Neuronal stem cell (in vitro differentiated cells): ENCODE measurements around the gene COL5A2.

Experiments
- DNase-seq: peaks from one replicate; pipeline ENCODE4 v3.0.0-alpha.2; 2013; ENCODE audit warnings: low spot score
- H2AFZ ChIP-seq: one replicate; pipeline ENCODE4 v1.6.1; 2013; ENCODE audit warnings: mild to moderate bottlenecking, low read length, inconsistent platforms
- H2AK5ac ChIP-seq: 2 replicates; pipeline ENCODE4 v1.6.1; 2013; ENCODE audit warnings: low read depth, mild to moderate bottlenecking, inconsistent platforms, low read length, moderate library complexity, mixed read lengths
- H2BK120ac ChIP-seq: 2 replicates; pipeline ENCODE4 v1.6.1; 2013; ENCODE audit warnings: low read depth, mild to moderate bottlenecking, inconsistent platforms, low read length, moderate library complexity, mixed read lengths
- H2BK12ac ChIP-seq: one replicate; pipeline ENCODE4 v1.6.1; 2013; ENCODE audit warnings: low read length, inconsistent platforms
- H2BK15ac ChIP-seq: 2 replicates; pipeline ENCODE4 v1.6.1; 2013; ENCODE audit warnings: mild to moderate bottlenecking, low read length, inconsistent platforms, mixed read lengths
- H2BK5ac ChIP-seq: one replicate; pipeline ENCODE4 v1.6.1; 2013; ENCODE audit warnings: inconsistent platforms, mild to moderate bottlenecking, low read length, moderate library complexity
- H3K14ac ChIP-seq: one replicate; pipeline ENCODE4 v1.6.1; 2013; ENCODE audit warnings: low read length, inconsistent platforms
- H3K18ac ChIP-seq: 2 replicates; pipeline ENCODE4 v1.6.1; 2013; ENCODE audit warnings: low read length, inconsistent platforms
- H3K23ac ChIP-seq: 2 replicates; pipeline ENCODE4 v1.6.1; 2013; ENCODE audit warnings: low read depth, mild to moderate bottlenecking, mixed read lengths, low read length, inconsistent platforms; ENCODE audit not compliant: poor library complexity
- H3K27ac ChIP-seq: replicated peaks from 3 replicates; pipeline ENCODE4 v1.5.1; 2013; ENCODE audit warnings: low read length, inconsistent platforms
- H3K27me3 ChIP-seq, 3 experiments: 2 replicates each; pipeline ENCODE4 v1.6.1; 2013; ENCODE audit warnings: low read length in 3 of 3, mild to moderate bottlenecking in 2 of 3, inconsistent platforms in 1 of 3, low read depth in 1 of 3, mixed read lengths in 1 of 3, moderate library complexity in 1 of 3; ENCODE audit not compliant: control insufficient read depth in 3 of 3, insufficient read depth in 3 of 3
- H3K36me3 ChIP-seq, 2 donors: replicated peaks in 1 of 2; 2 replicates each; pipeline ENCODE4 v1.6.1; 2013; ENCODE audit warnings: low read length in 2 of 2; ENCODE audit not compliant: control insufficient read depth in 2 of 2, insufficient read depth in 2 of 2
- H3K4ac ChIP-seq: 2 replicates; pipeline ENCODE4 v1.6.1; 2013; ENCODE audit warnings: inconsistent platforms, mild to moderate bottlenecking, low read length, moderate library complexity
- H3K4me1 ChIP-seq, 2 donors: 1 replicate in 1 of 2; 2 replicates in 1 of 2; pipeline ENCODE4 v1.6.1; 2013; ENCODE audit warnings: low read length in 2 of 2, low read depth in 1 of 2; ENCODE audit not compliant: control insufficient read depth in 2 of 2, insufficient read depth in 1 of 2
- H3K4me2 ChIP-seq: one replicate; pipeline ENCODE4 v1.6.1; 2013; ENCODE audit warnings: mild to moderate bottlenecking, low read length, inconsistent platforms; ENCODE audit not compliant: insufficient read depth, poor library complexity, severe bottlenecking
- H3K4me3 ChIP-seq, 2 donors: 2 replicates each; pipeline ENCODE4 v1.5.1; 2013; ENCODE audit warnings: low read length in 2 of 2, mild to moderate bottlenecking in 2 of 2, inconsistent platforms in 1 of 2, moderate library complexity in 1 of 2
- H3K79me1 ChIP-seq: one replicate; pipeline ENCODE4 v1.6.1; 2013; ENCODE audit warnings: low read depth, mild to moderate bottlenecking, inconsistent platforms, low read length, moderate library complexity
- H3K9ac ChIP-seq: one replicate; pipeline ENCODE4 v1.6.1; 2013; ENCODE audit warnings: mild to moderate bottlenecking, low read depth, low read length, inconsistent platforms; ENCODE audit not compliant: poor library complexity
- H3K9me3 ChIP-seq, 2 donors: replicated peaks in 1 of 2; 2 replicates each; pipeline versions ENCODE3 to v1.6.1; 2013; ENCODE audit warnings: low read length in 2 of 2, mild to moderate bottlenecking in 2 of 2, inconsistent platforms in 1 of 2, low read depth in 1 of 2, mixed read lengths in 1 of 2, moderate library complexity in 1 of 2; ENCODE audit not compliant: control insufficient read depth in 2 of 2, insufficient read depth in 1 of 2
- H4K8ac ChIP-seq: one replicate; pipeline ENCODE4 v1.6.1; 2013; ENCODE audit warnings: low read depth, mild to moderate bottlenecking, inconsistent platforms, low read length, moderate library complexity
- H4K91ac ChIP-seq: one replicate; pipeline ENCODE4 v1.6.1; 2013; ENCODE audit warnings: low read length, low read depth, mild to moderate bottlenecking, inconsistent platforms; ENCODE audit not compliant: poor library complexity
- WGBS, 2 donors: extraction: QIAGEN DNeasy Blood & Tissue Kit; methylation state at CpG; one replicate each; pipeline ENCODE4 v1.1.7; 2013; ENCODE audit warnings: missing lambda C conversion rate in 2 of 2, mixed read lengths in 1 of 2; ENCODE audit not compliant: insufficient read length in 2 of 2, insufficient replicate concordance in 1 of 2; ENCODE audit errors: extremely low coverage in 2 of 2; 5-methylcytosine and 5-hydroxymethylcytosine counted together

Gene COL5A2

GRCh38 chr2:189129971-189130370 lies 49.6 kb downstream of the COL5A2 start:
- Histone ChIP-seq H3K27ac (no peak overlapping the region), H3K23ac (no peak overlapping the region), H3K27me3 (no peaks in the 10 kb centered on the region), H2BK12ac (no peak overlapping the region), H3K9ac (no peak overlapping the region), H2BK15ac (no peak overlapping the region), H4K8ac (no peak overlapping the region), H3K4ac (no peak overlapping the region), H2AK5ac (no peak overlapping the region), H2BK5ac (no peak overlapping the region), H3K36me3 (no peaks in the 10 kb centered on the region), H3K4me2 (no peak overlapping the region), H3K9me3 (no peaks in the 10 kb centered on the region), H3K18ac (no peak overlapping the region), H3K4me3 (no peak overlapping the region), H3K4me1 (no peaks in the 10 kb centered on the region), H2BK120ac (no peak overlapping the region), H3K14ac (no peak overlapping the region), H2AFZ (no peak overlapping the region), H3K79me1 (peaks cover 1% of the 10 kb centered on the region), H4K91ac (no peak overlapping the region)
- no CpG with 5 or more reads among the region's 2 CpGs for WGBS, 2 donors
- DNase-seq = no peak

DNA sequence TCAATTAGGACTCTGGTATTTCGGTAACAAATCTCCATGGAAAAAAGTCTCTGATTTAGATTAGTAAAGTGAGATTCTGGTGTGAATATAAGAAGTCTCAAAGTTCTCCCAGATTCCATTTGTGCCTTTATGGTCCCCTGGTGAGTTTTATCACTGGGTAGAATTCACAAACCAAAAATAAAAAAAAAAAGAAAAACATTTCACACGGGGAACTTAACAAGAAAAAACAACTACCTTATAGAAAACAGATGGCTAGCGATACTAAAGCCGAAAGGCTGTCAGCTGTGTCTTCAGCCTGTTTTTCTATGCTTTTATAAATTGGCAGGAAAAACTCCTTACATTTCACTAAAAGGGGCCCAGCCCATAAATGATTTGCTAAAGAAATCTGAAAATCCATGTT lies 50.6 kb downstream of the COL5A2 start:
- DNase-seq = no peak
- H3K79me1 ChIP-seq = peaks cover 1% of the 10 kb centered on the region
- no peaks in the 10 kb centered on the region for H3K36me3 ChIP-seq
- no peak overlapping the region for H3K4ac ChIP-seq
- no peaks in the 10 kb centered on the region for H3K9me3 ChIP-seq
- H2AFZ ChIP-seq = no peak overlapping the region
- H3K14ac ChIP-seq = no peak overlapping the region
- H4K8ac ChIP-seq = no peak overlapping the region
- H3K27ac ChIP-seq = no peak overlapping the region
- H2BK5ac ChIP-seq = no peak overlapping the region
- H3K4me2 ChIP-seq = no peak overlapping the region
- H2BK120ac ChIP-seq = no peak overlapping the region
- H2AK5ac ChIP-seq = no peak overlapping the region
- no CpG with 5 or more reads among the region's 4 CpGs for WGBS, 2 donors
- H2BK12ac ChIP-seq = no peak overlapping the region
- H3K9ac ChIP-seq = no peak overlapping the region
- no peak overlapping the region for H3K23ac ChIP-seq
- H3K4me1 ChIP-seq = no peaks in the 10 kb centered on the region
- H2BK15ac ChIP-seq = no peak overlapping the region
- no peak overlapping the region for H3K18ac ChIP-seq
- H3K4me3 ChIP-seq = no peak overlapping the region
- no peak overlapping the region for H4K91ac ChIP-seq
- H3K27me3 ChIP-seq = no peaks in the 10 kb centered on the region

- H3K9me3 ChIP-seq = no peaks in the 10 kb centered on the region
- H2AK5ac ChIP-seq = no peak overlapping the region
- no peak overlapping the region for H3K4me3 ChIP-seq
- H2BK120ac ChIP-seq = no peak overlapping the region
- DNase-seq = no peak
- no peak overlapping the region for H3K4me2 ChIP-seq
- H4K8ac ChIP-seq = no peak overlapping the region
- H3K18ac ChIP-seq = no peak overlapping the region
- no peaks in the 10 kb centered on the region for H3K36me3 ChIP-seq
- no peak overlapping the region for H2BK15ac ChIP-seq
- H3K27me3 ChIP-seq = no peaks in the 10 kb centered on the region
- H3K4ac ChIP-seq = no peak overlapping the region
- no peak overlapping the region for H3K9ac ChIP-seq
- no peak overlapping the region for H2BK5ac ChIP-seq
- no peak overlapping the region for H2BK12ac ChIP-seq
- no peaks in the 10 kb centered on the region for H3K4me1 ChIP-seq
- no peak overlapping the region for H3K23ac ChIP-seq
- H2AFZ ChIP-seq = no peak overlapping the region
- no CpG with 5 or more reads among the region's 1 CpG for WGBS, 2 donors
- H3K27ac ChIP-seq = no peak overlapping the region
- peaks cover 1% of the 10 kb centered on the region for H3K79me1 ChIP-seq
- H3K14ac ChIP-seq = no peak overlapping the region
- no peak overlapping the region for H4K91ac ChIP-seq
Measured at GRCh38 chr2:189127756-189128155, 51.8 kb downstream of the COL5A2 start.

DNA sequence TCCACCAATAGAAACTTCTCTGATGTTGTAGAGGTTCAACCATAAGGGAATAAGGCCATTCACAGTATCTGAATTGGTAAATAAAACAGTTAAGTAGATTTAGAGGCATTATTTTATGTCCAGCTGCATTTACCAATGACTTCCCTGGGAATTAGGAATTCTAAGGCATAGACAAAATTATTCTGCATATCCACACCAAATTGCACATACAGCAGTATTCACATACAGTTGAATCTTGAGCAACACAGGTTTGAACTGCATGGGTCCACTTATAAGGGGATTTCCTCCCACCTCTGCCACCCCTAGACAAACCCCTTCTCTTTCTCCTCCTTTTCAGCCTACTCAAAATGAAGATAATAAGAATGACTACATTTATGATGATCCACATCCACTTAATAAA lies 54.4 kb downstream of the COL5A2 start:
- H4K8ac ChIP-seq = no peak overlapping the region
- H3K9ac ChIP-seq = no peak overlapping the region
- no peak overlapping the region for H2BK120ac ChIP-seq

More for the DNA sequence above, 54.4 kb downstream of the COL5A2 start:
- Histone ChIP-seq H3K9me3 (no peaks in the 10 kb centered on the region), H3K4me2 (no peak overlapping the region), H4K91ac (no peak overlapping the region), H3K27me3 (no peaks in the 10 kb centered on the region), H2BK15ac (no peak overlapping the region), H2AK5ac (no peak overlapping the region), H3K18ac (no peak overlapping the region), H2BK5ac (no peak overlapping the region), H2AFZ (no peak overlapping the region), H3K23ac (no peak overlapping the region), H3K4ac (no peak overlapping the region), H3K4me3 (no peak overlapping the region), H3K36me3 (no peaks in the 10 kb centered on the region), H3K27ac (no peak overlapping the region), H3K4me1 (no peaks in the 10 kb centered on the region), H3K79me1 (peaks cover 1% of the 10 kb centered on the region), H3K14ac (no peak overlapping the region), H2BK12ac (no peak overlapping the region)
- no peak for DNase-seq
